ENCODE measurements around the gene IZUMO1. TPM values are rescaled to one million over a fixed set of nuclear protein-coding genes. Genes with fewer than 3 reads are reported as not detected.
A peak's percentile ranks its signal among the peaks of the same experiment; 100 is the strongest.

IZUMO1 gene
- total and polyA plus RNA-seq, 9 of the 15 experiments (the other 6 are each of a cell fraction or from before 2014, with no cell fraction given): 0.14 to 2.1 (median 0.73) TPM

GRCh38 chr19:48746738-48747575 lies at the start of gene IZUMO1 (continued):
- TF ChIP-seq ZBTB11 (CRISPR knock-in tag; IDR thresholded peaks at IDR 0.05) (peak in 1 of 3 experiments; percentile 75; a peak in 2 of 6 replicates), ZNF140 (CRISPR knock-in tag; IDR thresholded peaks at IDR 0.05) (no peak), SUPT5H (IDR thresholded peaks at IDR 0.05) (0 out of 2 replicates have a peak, but pooled peaks have one; percentile 35), BMI1 (IDR thresholded peaks at IDR 0.05; ENCODE audit: low read length) (no peak), ID3 (CRISPR knock-in tag; IDR thresholded peaks at IDR 0.05) (no peak), ID3 (tag; IDR thresholded peaks at IDR 0.05) (0 out of 2 replicates have a peak, but pooled peaks have one; percentile 50), TFAP4 (CRISPR knock-in tag; IDR thresholded peaks at IDR 0.05; ENCODE audit: borderline replicate concordance) (peak; percentile 44), MLX (CRISPR knock-in tag; conservative IDR thresholded peaks at IDR 0.05) (no peak), MCM2 (IDR thresholded peaks at IDR 0.05; ENCODE audit: low read depth) (no peak), CTBP1 (IDR thresholded peaks at IDR 0.05; ENCODE audit: borderline replicate concordance) (peak; percentile 27; the same call in 1 of the 2 replicates), ATF3 (IDR thresholded peaks at IDR 0.05) (peak; percentile 88), ATF3 (CRISPR knock-in tag; conservative IDR thresholded peaks at IDR 0.05) (no peak), POLR2G (IDR thresholded peaks at IDR 0.05; ENCODE audit: low read depth, low read length) (peak; percentile 55), HES1 (IDR thresholded peaks at IDR 0.05; ENCODE audit: low read depth) (no peak)
